Thymus (tissue), 11 donors: ENCODE measurements around the gene PRRC1. TPM values are rescaled to one million over a fixed set of nuclear protein-coding genes. Genes with fewer than 3 reads are reported as not detected.
A peak's percentile ranks its signal among the peaks of the same experiment; 100 is the strongest.

ENCODE experiments used
- DNase-seq, 9 donors: peaks; one replicate each; pipeline ENCODE4 v3.0.0-alpha.2; 2013; ENCODE audit warnings: low spot score in 9 of 9, low read depth in 6 of 9, missing footprints in 1 of 9
- H3K27ac ChIP-seq, 2 donors: one replicate each; pipeline ENCODE4 v1.5.1; 2013; ENCODE audit warnings: control low read depth in 1 of 2, low read depth in 1 of 2, low read length in 1 of 2, mild to moderate bottlenecking in 1 of 2, moderate library complexity in 1 of 2
- H3K27me3 ChIP-seq, 2 donors: one replicate each; pipeline ENCODE4 v1.5.1; 2013; ENCODE audit warnings: low read length in 1 of 2; ENCODE audit not compliant: control insufficient read depth in 2 of 2, insufficient read depth in 1 of 2
- H3K36me3 ChIP-seq, 2 donors: one replicate each; pipeline ENCODE4 v1.5.1; 2013; ENCODE audit warnings: low read length in 1 of 2, mild to moderate bottlenecking in 1 of 2, moderate library complexity in 1 of 2; ENCODE audit not compliant: control insufficient read depth in 2 of 2, insufficient read depth in 2 of 2
- H3K4me1 ChIP-seq, 2 donors: one replicate each; pipeline ENCODE4 v1.5.1; 2013; ENCODE audit warnings: low read length in 2 of 2; ENCODE audit not compliant: control insufficient read depth in 2 of 2, insufficient read depth in 2 of 2
- H3K4me3 ChIP-seq, 2 donors: one replicate each; pipeline ENCODE4 v1.5.1; 2013; ENCODE audit warnings: low read length in 2 of 2, control low read depth in 1 of 2, mild to moderate bottlenecking in 1 of 2
- H3K9me3 ChIP-seq, 2 donors: one replicate each; pipeline ENCODE4 v1.5.1; 2013; ENCODE audit warnings: low read length in 1 of 2, mild to moderate bottlenecking in 1 of 2; ENCODE audit not compliant: control insufficient read depth in 2 of 2, insufficient read depth in 1 of 2
- WGBS: extraction: QIAGEN DNeasy Blood & Tissue Kit; methylation state at CpG from one replicate; pipeline ENCODE4 v1.1.7; 2013; 5-methylcytosine and 5-hydroxymethylcytosine counted together
- polyA plus RNA-seq: library from polyadenylated mRNA; stranded (reverse); fragments of 200-250 nt; gene quantifications from one replicate; pipeline ENCODE4 v1.2.3, GENCODE V29; 2013
- total RNA-seq: library from RNA; stranded (reverse); fragments of 120-200 nt; gene quantifications from one replicate; pipeline ENCODE4 v1.2.4, GENCODE V29; 2013
- donor health status: healthy.

The PRRC1 gene
- total and polyA plus RNA-seq, 2 donors, result 23.2 to 27.5 TPM

DNA sequence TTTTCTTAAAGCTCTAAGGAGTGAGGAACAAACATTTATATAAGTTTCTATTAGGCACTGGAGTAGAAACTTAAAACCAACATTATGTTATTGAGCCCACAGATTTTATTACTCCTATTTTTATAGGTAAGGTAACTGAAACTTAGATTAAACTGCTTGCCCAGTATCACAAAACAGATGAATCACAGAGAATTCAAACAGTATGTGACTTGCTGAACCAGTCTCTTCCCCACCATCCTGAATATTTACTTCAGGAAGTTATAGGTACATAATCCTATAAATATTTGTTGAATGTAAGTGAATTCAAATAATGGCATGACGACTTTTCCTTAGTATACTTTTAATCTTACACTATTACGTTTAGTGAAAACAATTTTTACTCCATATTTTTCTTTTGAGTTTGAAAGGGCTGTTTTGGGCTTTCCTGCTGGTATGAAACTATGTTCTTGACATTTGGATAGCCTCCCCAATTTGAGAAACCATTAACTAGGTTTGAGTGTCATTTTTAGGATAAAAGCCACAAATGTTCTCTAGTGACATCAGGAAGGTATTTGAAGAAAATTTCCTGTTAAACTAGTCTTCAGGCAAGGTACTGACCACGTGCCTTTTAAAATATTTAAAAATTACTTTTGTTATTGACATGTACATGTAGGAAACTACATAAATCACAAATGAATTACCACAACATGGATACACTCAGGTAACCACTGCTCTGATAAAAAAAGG lies 39.3 kb downstream of the PRRC1 start:
- H3K4me1 ChIP-seq, result no peaks in the 10 kb centered on the region
- DNase-seq, result no peak
- peaks cover under 1 to 9% of the 10 kb centered on the region in 2 donors for H3K36me3 ChIP-seq
- H3K27ac ChIP-seq, result no peak overlapping the region
- H3K9me3 ChIP-seq, result no peaks in the 10 kb centered on the region
- WGBS, result 97% methylated on average over 3 of the region's 3 CpGs
- H3K27me3 ChIP-seq, result no peaks in the 10 kb centered on the region
- H3K4me3 ChIP-seq, result no peak overlapping the region

DNA sequence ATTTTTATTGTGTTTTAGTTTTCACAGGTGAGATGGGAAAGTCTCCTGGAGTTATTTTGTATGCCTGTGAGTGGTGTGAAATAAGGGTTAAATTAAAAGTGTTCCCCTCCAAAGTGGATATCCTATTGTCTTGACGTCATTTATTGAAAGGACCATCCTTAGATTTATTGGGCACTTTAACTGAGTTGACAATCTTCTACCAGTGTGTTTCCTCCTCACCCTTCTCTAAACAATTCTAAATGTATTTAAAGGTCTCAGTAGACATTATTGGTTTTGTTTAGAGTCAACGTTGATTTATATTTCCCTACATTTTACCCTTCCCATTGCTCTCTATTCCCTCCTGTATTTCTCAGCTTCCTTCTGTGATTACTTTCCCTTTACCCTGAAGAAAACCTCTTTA lies 40.8 kb downstream of the PRRC1 start:
- Histone ChIP-seq H3K4me1 (no peaks in the 10 kb centered on the region), H3K9me3 (no peaks in the 10 kb centered on the region), H3K4me3 (no peak overlapping the region), H3K27ac (no peak overlapping the region), H3K27me3 (no peaks in the 10 kb centered on the region), H3K36me3 (peaks cover 0 to 6% of the 10 kb centered on the region in 2 donors)
- no peak for DNase-seq
- WGBS, result 94% methylated on average over 2 of the region's 2 CpGs

DNA sequence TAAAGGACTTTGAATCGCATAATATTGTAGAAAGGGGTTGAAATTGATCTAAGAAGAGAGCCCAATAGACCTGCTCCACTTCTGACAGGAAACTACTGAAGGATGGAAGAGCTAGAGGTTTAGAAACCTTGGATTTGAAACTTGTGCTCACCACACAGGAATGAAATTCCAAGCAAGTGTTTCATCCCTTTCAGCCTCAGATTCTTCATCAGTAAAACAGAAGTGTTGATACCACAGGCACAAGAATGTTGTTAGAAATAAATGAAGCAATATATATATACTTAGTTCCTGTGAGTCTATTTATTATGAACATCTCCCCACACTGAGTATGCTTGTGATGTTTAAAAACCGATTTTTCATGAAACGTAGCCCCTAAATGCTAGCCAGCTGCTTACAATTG lies 43.8 kb downstream of the PRRC1 start:
- WGBS, result 87% methylated on average over 3 of the region's 3 CpGs

DNA sequence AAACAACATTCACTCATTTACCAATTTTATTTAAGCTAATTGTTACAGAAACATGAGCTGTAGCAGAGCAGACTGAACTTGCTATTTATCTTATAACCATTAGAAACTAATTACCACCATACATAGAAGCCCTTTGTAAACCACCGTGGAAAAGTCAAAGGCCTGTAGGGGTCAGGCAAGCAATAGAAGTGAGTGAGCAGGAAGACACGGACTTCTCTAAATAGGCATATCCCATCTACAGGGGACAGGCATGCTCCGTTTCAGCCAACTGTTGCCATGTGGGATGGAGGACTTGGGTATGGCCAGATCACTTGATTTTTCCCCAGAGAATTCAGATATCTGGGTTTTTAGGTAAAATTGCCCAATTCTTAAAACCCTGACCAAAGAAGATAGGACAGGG lies 44.8 kb downstream of the PRRC1 start:
- no peaks in the 10 kb centered on the region for H3K27me3 ChIP-seq
- H3K9me3 ChIP-seq, result no peaks in the 10 kb centered on the region
- no peak for DNase-seq
- no peak overlapping the region for H3K4me3 ChIP-seq
- H3K4me1 ChIP-seq, result peaks cover 0 to 13% of the 10 kb centered on the region in 2 donors
- H3K27ac ChIP-seq, result no peak overlapping the region
- H3K36me3 ChIP-seq, result no peaks in the 10 kb centered on the region
- WGBS, result 36% methylated on average over 3 of the region's 3 CpGs

More for the DNA sequence above, 43.8 kb downstream of the PRRC1 start:
- Histone ChIP-seq H3K4me3 (no peak overlapping the region), H3K36me3 (no peaks in the 10 kb centered on the region), H3K4me1 (peaks cover 0 to 3% of the 10 kb centered on the region in 2 donors), H3K9me3 (no peaks in the 10 kb centered on the region), H3K27ac (no peak overlapping the region), H3K27me3 (no peaks in the 10 kb centered on the region)
- no peak for DNase-seq

DNA sequence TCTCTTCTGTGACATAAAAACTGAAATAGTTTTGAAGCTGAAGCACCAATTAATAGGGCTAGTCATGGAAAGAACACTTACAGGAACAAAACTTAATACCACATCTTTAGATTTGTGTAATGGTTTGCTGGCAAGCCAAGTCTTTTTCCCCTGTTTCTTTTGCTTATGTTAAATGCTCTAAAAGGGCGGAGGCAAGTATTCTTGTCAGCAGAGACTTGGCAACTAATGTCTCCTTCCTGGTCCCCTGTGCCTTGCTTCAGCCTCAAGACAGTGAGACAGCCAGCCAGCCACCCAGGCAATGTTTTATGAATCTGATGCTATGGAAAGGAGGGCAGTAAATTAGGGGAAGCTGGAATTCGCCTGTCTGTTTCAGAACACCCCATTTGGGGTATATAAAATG lies 45.7 kb downstream of the PRRC1 start:
- Histone ChIP-seq H3K27ac (no peak overlapping the region), H3K9me3 (no peaks in the 10 kb centered on the region), H3K4me1 (peaks cover 0 to 16% of the 10 kb centered on the region in 2 donors), H3K27me3 (no peaks in the 10 kb centered on the region), H3K36me3 (no peaks in the 10 kb centered on the region), H3K4me3 (no peak overlapping the region)
- WGBS, result 97% methylated on average over 2 of the region's 2 CpGs
- no peak for DNase-seq

DNA sequence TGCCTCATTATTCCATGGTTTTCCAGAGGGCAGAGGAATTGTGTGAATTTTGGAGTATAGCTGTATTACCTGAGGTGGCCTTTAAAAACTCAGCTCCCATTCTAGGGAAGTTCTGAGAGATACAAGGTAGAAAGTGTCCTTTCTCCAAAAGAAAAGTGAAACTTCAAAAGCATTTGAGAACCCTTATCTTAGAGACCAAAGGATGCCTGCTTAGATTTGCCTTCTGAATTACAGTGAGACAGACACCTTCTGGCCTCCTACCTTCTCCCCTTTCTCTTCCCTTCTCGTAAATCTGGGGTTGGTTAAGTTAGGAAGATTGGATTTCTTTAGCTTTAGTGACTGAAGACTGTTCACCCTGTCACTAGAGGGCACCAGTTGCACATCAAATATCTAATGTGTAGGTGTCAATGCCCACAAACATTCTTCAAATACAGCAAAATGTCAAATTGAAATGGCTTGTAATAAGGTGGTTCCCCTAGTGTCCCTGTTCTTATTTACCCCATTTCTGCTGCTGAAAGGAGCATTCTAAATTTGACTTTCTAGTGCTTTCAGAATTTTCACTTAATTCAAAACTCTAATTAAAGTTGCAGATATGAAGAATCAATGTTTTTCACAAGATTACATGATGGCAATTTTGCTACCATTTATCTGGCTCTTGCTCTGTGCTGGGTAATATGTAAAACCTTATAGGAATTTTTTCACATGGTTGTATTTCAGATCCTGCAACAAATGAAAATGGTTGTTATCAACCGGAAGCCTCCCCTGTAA lies 46.7 kb downstream of the PRRC1 start:
- peak; percentile 34 to 83 (median 61) for DNase-seq
- Histone ChIP-seq H3K4me3 (no peak overlapping the region), H3K4me1 (peaks cover 0 to 16% of the 10 kb centered on the region in 2 donors), H3K27ac (no peak overlapping the region), H3K9me3 (no peaks in the 10 kb centered on the region), H3K27me3 (no peaks in the 10 kb centered on the region), H3K36me3 (no peaks in the 10 kb centered on the region)
- 58% methylated on average over 2 of the region's 2 CpGs for WGBS

DNA sequence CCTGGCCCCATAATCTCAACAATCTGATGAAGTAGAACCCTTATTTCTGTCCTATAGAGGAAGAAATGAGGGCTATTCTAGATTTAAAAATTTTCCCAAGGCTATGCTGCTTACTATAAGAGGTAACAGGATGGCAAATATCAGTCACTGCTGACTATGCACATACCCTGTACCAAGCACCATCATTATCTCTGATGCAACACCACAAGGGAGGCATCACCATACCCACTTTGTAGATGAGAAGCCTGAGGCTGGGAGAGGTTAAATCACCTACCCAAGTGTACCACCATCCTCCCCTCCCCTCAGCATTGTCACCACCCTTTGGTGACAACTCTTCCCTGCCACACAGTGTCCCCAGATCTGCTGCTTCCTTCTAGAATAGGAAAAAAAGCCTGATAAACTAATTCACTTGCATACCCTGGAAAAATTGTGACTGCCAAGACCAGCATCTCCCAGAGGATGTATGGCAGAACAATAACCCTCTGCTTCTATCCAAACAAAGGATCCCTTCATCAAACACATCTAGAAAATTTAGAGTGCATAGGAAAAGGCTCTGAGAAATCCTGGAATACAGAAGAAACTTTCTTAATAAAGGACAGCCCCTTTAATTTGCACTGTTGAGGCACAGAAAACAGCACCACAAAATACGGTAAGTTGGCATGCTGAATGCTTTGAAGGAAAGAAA lies 48.3 kb downstream of the PRRC1 start:
- DNase-seq, result no peak
- WGBS, result 94% methylated on average over 1 of the region's 1 CpG
- Histone ChIP-seq H3K4me1 (peaks cover 0 to 16% of the 10 kb centered on the region in 2 donors), H3K4me3 (no peak overlapping the region), H3K27ac (no peak overlapping the region), H3K36me3 (no peaks in the 10 kb centered on the region), H3K27me3 (no peaks in the 10 kb centered on the region), H3K9me3 (no peaks in the 10 kb centered on the region)

DNA sequence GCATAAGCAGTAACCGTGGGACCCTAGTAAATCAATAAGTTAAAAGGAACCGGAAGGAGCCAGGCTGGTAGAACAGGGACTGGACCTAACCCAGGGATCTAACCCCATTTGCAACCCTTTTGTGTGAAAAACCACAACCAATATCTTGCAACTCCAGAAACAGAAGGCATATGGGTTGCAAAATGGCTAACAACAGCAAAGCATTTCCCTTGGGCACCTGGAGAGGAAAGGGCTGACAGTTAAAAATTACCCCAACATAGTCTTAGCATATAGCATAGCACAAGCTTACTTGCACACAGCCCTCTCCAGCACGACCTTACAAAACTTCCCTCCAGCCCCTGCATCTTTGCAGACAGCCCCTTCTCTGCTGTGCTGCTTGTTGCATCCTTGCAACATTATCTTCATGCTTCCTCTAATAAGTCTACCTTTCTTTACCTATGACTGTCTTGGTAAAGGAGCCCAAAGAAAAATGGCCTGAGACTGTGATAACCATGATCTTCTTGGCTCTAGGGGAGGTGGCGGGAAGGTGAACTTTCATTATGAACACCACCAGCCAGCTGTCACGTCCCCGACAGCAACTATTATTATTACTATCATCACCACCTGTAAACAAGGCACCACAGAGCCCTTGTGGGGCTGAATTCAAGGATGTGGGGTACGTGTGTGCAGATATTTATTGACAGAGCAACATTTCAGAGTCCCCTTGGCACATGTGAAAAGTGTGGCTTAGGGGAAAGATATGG lies 49.8 kb downstream of the PRRC1 start:
- H3K9me3 ChIP-seq, result no peaks in the 10 kb centered on the region

More for the DNA sequence above, 49.8 kb downstream of the PRRC1 start:
- H3K27ac ChIP-seq, result no peak overlapping the region
- no peak overlapping the region for H3K4me3 ChIP-seq
- no peaks in the 10 kb centered on the region for H3K27me3 ChIP-seq
- peak in 1 of 9 donors; percentile 37 for DNase-seq
- peaks cover 0 to 16% of the 10 kb centered on the region in 2 donors for H3K4me1 ChIP-seq
- H3K36me3 ChIP-seq, result no peaks in the 10 kb centered on the region
- WGBS, result 38% methylated on average over 7 of the region's 7 CpGs
